CD14-positive monocyte (primary cell): Measurements from ENCODE around the gene PGAP2. TPM values are rescaled to one million over a fixed set of nuclear protein-coding genes. Genes with fewer than 3 reads are reported as not detected.

Source experiments
- DNase-seq, 3 donors: peaks; one replicate each; pipeline ENCODE4 v3.0.0-alpha.2; 2011 to 2022
- H2AFZ ChIP-seq: 2 replicates; pipeline ENCODE4 v1.6.0; 2012; ENCODE audit warnings: mild to moderate bottlenecking, low read depth, low read length, inconsistent platforms; ENCODE audit not compliant: insufficient read depth, poor library complexity, severe bottlenecking
- H3K27ac ChIP-seq, 2 donors: 1 replicate in 1 of 2; 2 replicates in 1 of 2; pipeline ENCODE4 v1.5.1; 2012 to 2013; ENCODE audit warnings: low read length in 2 of 2, control low read depth in 1 of 2, inconsistent platforms in 1 of 2, low read depth in 1 of 2, mild to moderate bottlenecking in 1 of 2
- H3K27me3 ChIP-seq, 2 donors: one replicate each; pipeline versions ENCODE4 v1.6.0 to v1.6.1; 2011 to 2013; ENCODE audit warnings: low read length in 2 of 2; ENCODE audit not compliant: control insufficient read depth in 2 of 2, insufficient read depth in 2 of 2
- H3K36me3 ChIP-seq, 2 donors: replicated peaks in 1 of 2; 1 replicate in 1 of 2; 2 replicates in 1 of 2; pipeline versions ENCODE4 v1.5.1 to v1.6.1; 2012 to 2013; ENCODE audit warnings: low read length in 2 of 2, control low read depth in 1 of 2, inconsistent platforms in 1 of 2, mild to moderate bottlenecking in 1 of 2; ENCODE audit not compliant: insufficient read depth in 2 of 2, control insufficient read depth in 1 of 2
- H3K4me1 ChIP-seq, 2 donors: 1 replicate in 1 of 2; 2 replicates in 1 of 2; pipeline versions ENCODE4 v1.5.1 to v1.6.1; 2012 to 2013; ENCODE audit warnings: low read length in 2 of 2, control low read depth in 1 of 2, inconsistent platforms in 1 of 2, mild to moderate bottlenecking in 1 of 2, moderate library complexity in 1 of 2; ENCODE audit not compliant: insufficient read depth in 2 of 2, control insufficient read depth in 1 of 2
- H3K4me2 ChIP-seq: replicated peaks from 2 replicates; pipeline ENCODE3; 2012; ENCODE audit warnings: low read length, moderate library complexity, mild to moderate bottlenecking; ENCODE audit not compliant: poor library complexity, severe bottlenecking; ENCODE audit errors: extremely low read depth
- H3K4me3 ChIP-seq, 3 experiments: fragments of 200-600 bp in 1 of 3; sonication (generic) in 1 of 3; replicated peaks in 1 of 3; 1 replicate in 2 of 3; 2 replicates in 1 of 3; pipeline ENCODE4 v1.5.1; 2011 to 2013; ENCODE audit warnings: low read length in 3 of 3, mild to moderate bottlenecking in 3 of 3, control low read depth in 2 of 3, low read depth in 2 of 3, inconsistent platforms in 1 of 3, moderate library complexity in 1 of 3
- H3K79me2 ChIP-seq: 2 replicates; pipeline ENCODE4 v1.6.0; 2012; ENCODE audit warnings: mild to moderate bottlenecking, control low read depth, inconsistent platforms, low read length, moderate library complexity; ENCODE audit not compliant: insufficient read depth
- H3K9ac ChIP-seq: 2 replicates; pipeline ENCODE4 v1.6.0; 2017; ENCODE audit warnings: low read length, mild to moderate bottlenecking; ENCODE audit not compliant: insufficient read depth, poor library complexity, severe bottlenecking
- H3K9me3 ChIP-seq, 2 donors: replicated peaks in 1 of 2; 1 replicate in 1 of 2; 2 replicates in 1 of 2; pipeline versions ENCODE4 v1.5.1 to v1.6.1; 2012 to 2013; ENCODE audit warnings: low read length in 2 of 2, control low read depth in 1 of 2; ENCODE audit not compliant: control insufficient read depth in 1 of 2, insufficient read depth in 1 of 2
- H4K20me1 ChIP-seq: 2 replicates; pipeline ENCODE4 v1.6.0; 2012; ENCODE audit warnings: mild to moderate bottlenecking, low read length, control low read depth, moderate library complexity; ENCODE audit not compliant: insufficient read depth
- H3K27ac Mint-ChIP-seq, 7 donors: one replicate each; pipeline ENCODE4 v1.8.0; 2020; ENCODE audit warnings: mild to moderate bottlenecking in 7 of 7, mixed read lengths in 7 of 7, moderate library complexity in 6 of 7, inconsistent platforms in 2 of 7
- H3K27me3 Mint-ChIP-seq, 3 donors: one replicate each; pipeline ENCODE4 v1.8.0; 2021 to 2022; ENCODE audit warnings: low read depth in 3 of 3, mild to moderate bottlenecking in 3 of 3, mixed read lengths in 3 of 3, moderate library complexity in 3 of 3, inconsistent platforms in 1 of 3
- H3K36me3 Mint-ChIP-seq, 2 donors: one replicate each; pipeline ENCODE4 v1.8.0; 2020; ENCODE audit warnings: mixed read lengths in 2 of 2, inconsistent platforms in 1 of 2, mild to moderate bottlenecking in 1 of 2
- H3K4me1 Mint-ChIP-seq: one replicate; pipeline ENCODE4 v1.8.0; 2020; ENCODE audit warnings: mild to moderate bottlenecking, mixed read lengths
- H3K4me3 Mint-ChIP-seq, 2 donors: one replicate each; pipeline ENCODE4 v1.8.0; 2020; ENCODE audit warnings: mild to moderate bottlenecking in 2 of 2, mixed read lengths in 2 of 2, moderate library complexity in 1 of 2
- H3K9me3 Mint-ChIP-seq, 7 donors: one replicate each; pipeline ENCODE4 v1.8.0; 2020 to 2022; ENCODE audit warnings: mixed read lengths in 7 of 7, mild to moderate bottlenecking in 6 of 7, moderate library complexity in 6 of 7, inconsistent platforms in 2 of 7
- CTCF ChIP-seq: fragments of 200-600 bp; IDR thresholded peaks from one replicate; pipeline ENCODE4 v1.8.0; 2022; ENCODE audit warnings: antibody characterized with exemption, mild to moderate bottlenecking
- WGBS: methylation state at CpG from one replicate; pipeline ENCODE4 v1.1.5; 2013; ENCODE audit warnings: missing lambda C conversion rate; ENCODE audit not compliant: insufficient coverage; 5-methylcytosine and 5-hydroxymethylcytosine counted together
- intact Hi-C, 2 donors: fragments of 100-400 bp; cut with micrococcal nuclease; formaldehyde crosslinking; loops; one replicate each; pipeline versions ENCODE4 v1.15.0 to v1.15.1; 2023
- polyA plus RNA-seq, 3 donors: library from polyadenylated mRNA; depleted of rRNA in 1 of 3; unstranded in 2 of 3; stranded (reverse) in 1 of 3; fragments of 300-500 nt in 2 of 3; fragments of >200 nt in 1 of 3; fragmentation: Illumina TruSeq in 2 of 3; gene quantifications; 1 replicate in 2 of 3; 2 replicates in 1 of 3; pipeline ENCODE4 v1.2.3, GENCODE V29; 2012 to 2021

The PGAP2 gene
- polyA plus RNA-seq, 3 donors: 5.8 to 17.9 (median 6.8) TPM

- Mint-ChIP-seq H3K4me3 (no peak overlapping the region), H3K36me3 (peaks cover 29 to 49% of the 10 kb centered on the region in 2 donors), H3K9me3 (peaks cover 0 to under 1% (median 0%) of the 10 kb centered on the region in 7 donors)
Observed at GRCh38 chr11:3782963-3783362, 25.4 kb upstream of the PGAP2 start.

DNA sequence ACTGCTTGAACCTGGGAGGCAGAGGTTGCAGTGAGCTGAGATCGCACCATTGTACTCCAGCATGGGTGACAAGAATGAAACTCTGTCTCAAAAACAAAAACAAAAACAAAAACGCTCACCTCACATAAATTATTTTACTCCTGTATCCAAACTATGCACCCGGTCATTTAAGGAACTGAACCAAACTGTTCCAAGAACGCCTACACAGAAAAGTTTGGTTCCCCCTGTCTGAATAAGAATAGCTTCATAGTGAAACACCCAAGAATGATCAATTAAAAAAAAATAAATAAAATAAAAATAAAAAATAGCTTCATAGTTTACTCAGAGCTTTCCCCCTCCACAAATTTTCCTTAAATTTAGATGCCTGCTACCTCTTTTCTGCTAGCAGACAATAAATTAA is 24.7 kb upstream of the PGAP2 start:
- peaks cover 20 to 33% of the 10 kb centered on the region in 2 donors for H3K36me3 ChIP-seq
- TF ChIP-seq CTCF: no peak
- Mint-ChIP-seq H3K9me3 (no peaks in the 10 kb centered on the region), H3K4me3 (no peak overlapping the region), H3K36me3 (peaks cover 24 to 43% of the 10 kb centered on the region in 2 donors), H3K4me1 (peaks cover 60% of the 10 kb centered on the region), H3K27ac (peak overlapping the region in 6 of 7 donors; percentile 19 to 92 (median 80)), H3K27me3 (no peaks in the 10 kb centered on the region)
- WGBS: 60% methylated on average over 2 of the region's 4 CpGs
- intact Hi-C loops: loop anchor here in 1 of 2 donors (10.0 kb wide), 1 partner anchor 59 kb away; no protein-coding TSS in a partner anchor
- H3K27me3 ChIP-seq: no peaks in the 10 kb centered on the region
- no peak overlapping the region for H3K4me2 ChIP-seq
- no peak overlapping the region for H3K4me3 ChIP-seq
- H4K20me1 ChIP-seq: peaks cover 61% of the 10 kb centered on the region
- no peak for DNase-seq
- H3K79me2 ChIP-seq: peaks cover 96% of the 10 kb centered on the region
- peaks cover 52 to 66% of the 10 kb centered on the region in 2 donors for H3K4me1 ChIP-seq
- H3K9me3 ChIP-seq: no peaks in the 10 kb centered on the region
- peak overlapping the region in 1 of 2 donors; percentile 88 for H3K27ac ChIP-seq
- no peak overlapping the region for H2AFZ ChIP-seq
- no peak overlapping the region for H3K9ac ChIP-seq

More at GRCh38 chr11:3782963-3783362, 25.4 kb upstream of the PGAP2 start:
- Histone ChIP-seq H3K4me3 (no peak overlapping the region), H4K20me1 (peaks cover 60% of the 10 kb centered on the region), H3K36me3 (peaks cover 27 to 40% of the 10 kb centered on the region in 2 donors), H3K4me2 (no peak overlapping the region), H3K27me3 (no peaks in the 10 kb centered on the region), H3K9ac (no peak overlapping the region), H3K4me1 (peaks cover 48 to 62% of the 10 kb centered on the region in 2 donors), H3K79me2 (peaks cover 96% of the 10 kb centered on the region), H2AFZ (no peak overlapping the region), H3K9me3 (no peaks in the 10 kb centered on the region), H3K27ac (peak overlapping the region; percentile 8 to 88)
- intact Hi-C loops: loop anchor here in 1 of 2 donors (10.0 kb wide), 1 partner anchor 58 kb away; no protein-coding TSS in a partner anchor
- Mint-ChIP-seq H3K27ac (peak overlapping the region; percentile 87 to 94 (median 92)), H3K4me1 (peaks cover 56% of the 10 kb centered on the region), H3K27me3 (no peaks in the 10 kb centered on the region)
- TF ChIP-seq CTCF: no peak
- 100% methylated on average over 2 of the region's 5 CpGs for WGBS
- DNase-seq: no peak
